NOMO-1 treated with DMSO at 0.1 percent for 48 hours (cell line): ENCODE results near the gene SLC15A3.

ENCODE experiments used
- DNase-seq: peaks from one replicate; lab custom pipeline; 2025; ENCODE audit not compliant: unreplicated experiment; lab: John Stamatoyannopoulos, UW

Gene SLC15A3

GRCh38 chr11:60895687-60896086, 56.3 kb downstream of the SLC15A3 start:
- no peak for DNase-seq

GRCh38 chr11:60891103-60891741, 60.8 kb downstream of the SLC15A3 start:
- no peak for DNase-seq

- no peak for DNase-seq
These were observed 61.3 kb downstream of the SLC15A3 start for GRCh38 chr11:60890696-60891095.

- no peak for DNase-seq
These were observed 62.1 kb downstream of the SLC15A3 start for GRCh38 chr11:60889869-60890311.

- DNase-seq = peak; percentile 8
These were observed 64.4 kb downstream of the SLC15A3 start for GRCh38 chr11:60887556-60887955.
